Urothelium cell line (cell line): ENCODE results near the gene HOXA4.

Source experiments
- DNase-seq: peaks from one replicate; pipeline ENCODE4 v3.0.0; 2011; ENCODE audit warnings: low spot score, mixed read lengths
- FAIRE-seq: peaks from 2 replicates; lab custom pipeline; 2011; peaks lifted over from hg19 to GRCh38; lab: Jason Lieb, UNC

The HOXA4 gene

GRCh38 chr7:27109466-27110185, 20.9 kb downstream of the HOXA4 start:
- FAIRE-seq (no peak), DNase-seq (no peak)

GRCh38 chr7:27108390-27109127, 22.0 kb downstream of the HOXA4 start:
- DNase-seq = no peak
- no peak for FAIRE-seq

- DNase-seq (no peak), FAIRE-seq (no peak)
These were observed 22.9 kb downstream of the HOXA4 start for GRCh38 chr7:27107391-27108381.

DNA sequence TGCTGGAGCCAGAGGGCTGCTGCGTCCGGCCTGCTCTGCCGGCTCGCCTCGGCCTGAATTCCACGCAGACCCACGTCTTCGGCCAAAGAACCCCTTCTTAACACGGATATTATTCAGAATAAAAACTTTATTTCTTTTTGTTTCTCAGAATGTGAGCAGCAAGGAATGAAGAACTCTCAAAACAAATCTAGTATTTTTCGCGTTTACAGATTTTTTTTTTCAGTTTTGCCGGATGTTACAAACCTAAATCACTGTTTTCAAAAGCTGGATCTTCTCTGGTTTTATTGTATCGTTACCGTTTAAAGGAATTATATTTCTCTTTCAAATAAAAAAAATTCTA, 23.7 kb downstream of the HOXA4 start:
- no peak for FAIRE-seq
- DNase-seq = no peak

- DNase-seq (no peak), FAIRE-seq (no peak)
These were observed 24.2 kb downstream of the HOXA4 start for GRCh38 chr7:27106181-27106900.

DNA sequence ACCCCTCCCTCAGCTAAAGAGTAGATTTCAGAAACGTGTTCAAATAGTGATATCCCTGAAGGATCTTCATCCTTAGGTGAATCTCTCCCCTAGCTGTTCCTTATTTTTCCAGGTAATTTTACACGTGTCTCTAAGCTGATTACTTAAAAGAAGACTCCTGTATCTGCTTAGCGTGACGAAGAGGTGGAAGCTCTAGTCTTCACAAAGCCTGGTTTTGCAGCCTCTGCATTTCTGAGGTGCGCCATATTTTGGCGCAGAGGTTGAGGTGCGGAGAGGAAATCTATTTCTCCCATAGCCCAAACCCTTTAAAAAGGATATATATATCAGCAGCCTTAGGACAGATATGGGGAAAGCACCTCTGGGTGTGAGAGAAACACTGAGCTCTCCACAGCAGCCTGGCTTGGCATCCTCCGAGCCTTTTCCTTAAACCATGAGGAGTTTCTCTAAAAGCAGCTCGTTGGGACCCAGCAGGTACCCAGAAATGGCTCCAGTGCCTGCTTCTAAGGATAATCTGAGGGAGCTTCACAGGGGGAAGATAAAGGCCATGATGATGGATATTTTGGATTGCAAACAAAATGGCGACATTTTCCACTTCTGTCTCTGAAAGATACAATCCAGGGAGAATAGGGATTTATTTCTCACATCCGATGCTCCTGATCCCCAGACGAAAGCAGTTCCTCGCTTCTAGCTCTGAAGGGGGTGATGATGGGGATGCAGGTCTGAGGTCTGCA, 25.1 kb downstream of the HOXA4 start:
- FAIRE-seq = no peak
- no peak for DNase-seq

GRCh38 chr7:27104341-27105058, 26.1 kb downstream of the HOXA4 start:
- DNase-seq (no peak), FAIRE-seq (no peak)

- DNase-seq (no peak), FAIRE-seq (no peak)
These were observed 26.9 kb downstream of the HOXA4 start for GRCh38 chr7:27103489-27104226.

GRCh38 chr7:27102581-27103442, 27.7 kb downstream of the HOXA4 start, which contains the start of gene HOXA2:
Gene HOXA2, minus strand, starts transcription at chr7:27102683. Its CDS starts 183 bp downstream, at chr7:27102500.
- DNase-seq (no peak), FAIRE-seq (peak; percentile 68)

GRCh38 chr7:27101957-27102580, 28.5 kb downstream of the HOXA4 start:
- DNase-seq (no peak), FAIRE-seq (no peak)

GRCh38 chr7:27101171-27101956, 29.2 kb downstream of the HOXA4 start:
- DNase-seq (no peak), FAIRE-seq (no peak)

- FAIRE-seq (no peak), DNase-seq (no peak)
These were observed 29.8 kb downstream of the HOXA4 start for GRCh38 chr7:27100694-27101170.

DNA sequence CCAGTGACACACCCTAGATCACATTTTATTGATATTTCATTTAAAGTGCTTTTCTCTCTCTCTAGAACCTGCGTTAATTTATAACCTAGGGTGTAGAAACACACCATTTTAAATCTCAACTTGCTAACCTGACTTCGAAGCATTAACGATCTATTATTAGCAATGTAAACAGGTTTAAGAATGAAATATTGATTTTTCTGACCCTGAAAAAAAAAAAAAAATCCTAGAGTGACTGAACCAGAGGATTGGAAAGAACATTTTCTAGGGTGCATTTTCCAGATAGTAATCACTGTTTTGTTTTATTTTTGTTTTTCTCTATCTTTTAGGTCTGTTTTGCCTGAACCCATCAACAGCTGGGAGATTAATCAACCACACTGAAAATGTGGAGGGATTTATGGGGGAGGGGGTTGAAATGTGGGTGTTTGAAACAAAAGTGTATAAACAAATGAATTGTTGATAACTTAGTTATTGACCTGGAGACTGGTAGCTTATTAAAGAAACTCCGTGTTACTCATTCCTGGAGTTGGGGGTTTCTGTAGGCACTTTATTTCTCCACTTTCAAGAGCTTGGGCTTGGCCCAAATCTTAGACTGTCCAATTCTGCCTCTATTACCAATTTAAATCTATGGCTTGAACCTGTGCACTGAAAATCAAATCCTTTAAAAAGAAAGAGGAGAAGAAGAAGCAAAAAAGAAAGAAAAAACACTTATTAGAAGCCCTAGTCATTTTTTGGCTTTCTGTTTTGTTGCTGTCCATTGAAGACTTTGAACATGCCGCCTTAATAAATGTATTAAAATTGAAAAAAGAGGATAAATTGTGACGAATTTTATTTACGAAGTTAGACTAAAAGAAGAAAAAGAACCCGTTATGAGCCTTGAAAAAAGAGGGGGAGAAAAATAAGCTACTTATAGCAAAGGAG, 30.8 kb downstream of the HOXA4 start:
- no peak for DNase-seq
- no peak for FAIRE-seq

- no peak for DNase-seq
- FAIRE-seq = no peak
These were observed 31.7 kb downstream of the HOXA4 start for GRCh38 chr7:27098578-27099451.
